Measurements from ENCODE around the gene CHAT.

The CHAT gene

DNA sequence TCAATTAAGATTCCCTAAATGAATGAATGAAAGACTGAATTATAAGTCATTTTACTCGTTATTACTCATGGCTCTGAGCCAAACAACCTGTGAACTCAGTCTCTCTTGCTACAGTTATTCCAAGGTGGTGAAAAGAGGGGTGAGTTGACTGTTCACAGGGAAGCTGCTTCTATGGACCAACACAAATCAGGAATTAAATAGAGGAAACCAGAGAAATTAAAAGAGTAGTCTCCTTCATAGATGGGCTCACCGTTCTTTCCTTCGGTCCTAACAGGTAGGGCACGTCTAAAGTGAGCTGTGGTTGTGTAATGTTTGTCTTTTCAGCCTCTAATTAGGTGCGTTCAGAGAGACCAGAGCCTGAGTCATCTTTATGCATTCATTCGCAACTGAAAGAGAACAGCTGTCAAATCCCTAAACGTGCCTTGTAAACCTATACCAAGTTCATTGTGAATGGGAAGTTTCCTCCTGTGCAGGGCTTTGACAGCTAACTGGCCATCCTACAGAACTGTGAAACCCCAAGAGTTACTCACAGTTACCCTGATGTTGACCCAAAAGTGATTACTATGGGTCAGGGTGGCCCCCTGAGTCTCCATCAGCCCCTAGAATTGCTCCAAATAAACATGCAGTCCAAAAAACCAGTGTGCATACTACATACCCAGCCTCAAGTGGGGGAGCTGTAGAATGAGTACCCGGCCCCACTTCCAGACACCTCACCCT, 47.5 kb downstream of the CHAT start:
- Histone ChIP-seq H3K9me3 (no peaks in the 10 kb centered on the region), H3K4me1 (ENCODE audit: control insufficient read depth in 1 of 2, insufficient read depth in 1 of 2, low read depth in 1 of 2, low read length in 1 of 2) (no peaks in the 10 kb centered on the region), H3K27me3 (peaks cover 39% of the 10 kb centered on the region), H3K4me3 (ENCODE audit: low read depth in 1 of 2, low read length in 1 of 2) (no peak overlapping the region), H3K36me3 (no peaks in the 10 kb centered on the region), H3K27ac (no peak overlapping the region)
- TF ChIP-seq, protein P1, sequence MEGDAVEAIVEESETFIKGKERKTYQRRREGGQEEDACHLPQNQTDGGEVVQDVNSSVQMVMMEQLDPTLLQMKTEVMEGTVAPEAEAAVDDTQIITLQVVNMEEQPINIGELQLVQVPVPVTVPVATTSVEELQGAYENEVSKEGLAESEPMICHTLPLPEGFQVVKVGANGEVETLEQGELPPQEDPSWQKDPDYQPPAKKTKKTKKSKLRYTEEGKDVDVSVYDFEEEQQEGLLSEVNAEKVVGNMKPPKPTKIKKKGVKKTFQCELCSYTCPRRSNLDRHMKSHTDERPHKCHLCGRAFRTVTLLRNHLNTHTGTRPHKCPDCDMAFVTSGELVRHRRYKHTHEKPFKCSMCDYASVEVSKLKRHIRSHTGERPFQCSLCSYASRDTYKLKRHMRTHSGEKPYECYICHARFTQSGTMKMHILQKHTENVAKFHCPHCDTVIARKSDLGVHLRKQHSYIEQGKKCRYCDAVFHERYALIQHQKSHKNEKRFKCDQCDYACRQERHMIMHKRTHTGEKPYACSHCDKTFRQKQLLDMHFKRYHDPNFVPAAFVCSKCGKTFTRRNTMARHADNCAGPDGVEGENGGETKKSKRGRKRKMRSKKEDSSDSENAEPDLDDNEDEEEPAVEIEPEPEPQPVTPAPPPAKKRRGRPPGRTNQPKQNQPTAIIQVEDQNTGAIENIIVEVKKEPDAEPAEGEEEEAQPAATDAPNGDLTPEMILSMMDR (IDR thresholded peaks at IDR 0.05): no peak

DNA sequence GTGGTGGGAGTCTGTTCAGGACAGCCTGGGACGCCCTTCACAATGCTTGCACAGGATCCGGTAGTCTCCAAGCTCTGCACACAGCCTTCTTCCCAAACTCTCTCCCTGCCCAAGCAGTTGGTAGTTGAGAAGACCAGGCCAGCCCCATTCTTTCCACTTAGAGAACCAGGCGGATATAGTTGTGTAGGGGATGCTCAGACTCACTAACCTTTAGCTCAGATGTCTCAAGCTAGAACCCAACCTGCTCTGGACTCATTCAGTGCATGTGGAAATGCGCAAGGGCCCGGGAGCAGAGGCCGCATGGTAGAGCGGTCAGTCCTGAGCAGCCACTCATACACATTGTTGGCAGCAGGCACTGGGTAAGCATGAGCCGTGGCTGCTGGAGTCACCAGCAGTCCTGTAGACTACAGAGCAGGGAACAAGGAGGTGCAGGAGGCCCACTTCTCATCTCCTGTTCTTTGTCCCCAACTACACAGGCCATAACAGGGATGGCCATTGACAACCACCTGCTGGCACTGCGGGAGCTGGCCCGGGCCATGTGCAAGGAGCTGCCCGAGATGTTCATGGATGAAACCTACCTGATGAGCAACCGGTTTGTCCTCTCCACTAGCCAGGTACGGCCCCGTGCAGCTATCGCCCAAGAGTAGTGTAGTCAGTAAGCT, 48.5 kb downstream of the CHAT start:
- TF ChIP-seq, protein P1 (IDR thresholded peaks at IDR 0.05): no peak
- no peaks in the 10 kb centered on the region for H3K4me1 ChIP-seq (ENCODE audit: control insufficient read depth in 1 of 2, insufficient read depth in 1 of 2, low read depth in 1 of 2, low read length in 1 of 2)
- H3K27me3 ChIP-seq: peaks cover 31% of the 10 kb centered on the region
- H3K4me3 ChIP-seq (ENCODE audit: low read depth in 1 of 2, low read length in 1 of 2): no peak overlapping the region
- no peak overlapping the region for H3K27ac ChIP-seq
- no peaks in the 10 kb centered on the region for H3K36me3 ChIP-seq
- no peaks in the 10 kb centered on the region for H3K9me3 ChIP-seq

DNA sequence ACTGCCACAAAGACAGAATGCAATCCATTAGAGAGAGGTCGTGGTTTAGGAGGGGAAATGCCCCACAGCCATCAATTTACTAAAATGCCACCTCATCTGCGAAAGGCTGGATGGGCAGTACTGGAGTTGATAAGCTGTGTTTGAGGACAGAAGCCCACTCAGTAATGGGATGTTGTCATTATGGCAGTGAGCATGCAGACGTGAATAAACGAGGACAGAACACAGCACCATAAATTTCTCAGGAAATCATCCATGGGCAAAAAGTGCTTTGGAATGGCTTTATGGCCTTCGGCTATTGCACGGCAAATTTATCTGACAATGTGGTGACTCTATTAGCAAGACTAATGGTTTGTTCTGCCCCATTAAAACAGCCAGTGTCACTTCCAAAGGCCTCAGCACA, 49.8 kb downstream of the CHAT start:
- no peaks in the 10 kb centered on the region for H3K36me3 ChIP-seq
- H3K27me3 ChIP-seq: peaks cover 36% of the 10 kb centered on the region
- H3K27ac ChIP-seq: no peak overlapping the region
- H3K4me1 ChIP-seq (ENCODE audit: control insufficient read depth in 1 of 2, insufficient read depth in 1 of 2, low read depth in 1 of 2, low read length in 1 of 2): no peaks in the 10 kb centered on the region
- TF ChIP-seq, protein P1 (IDR thresholded peaks at IDR 0.05): no peak
- no peaks in the 10 kb centered on the region for H3K9me3 ChIP-seq
- H3K4me3 ChIP-seq (ENCODE audit: low read depth in 1 of 2, low read length in 1 of 2): no peak overlapping the region

DNA sequence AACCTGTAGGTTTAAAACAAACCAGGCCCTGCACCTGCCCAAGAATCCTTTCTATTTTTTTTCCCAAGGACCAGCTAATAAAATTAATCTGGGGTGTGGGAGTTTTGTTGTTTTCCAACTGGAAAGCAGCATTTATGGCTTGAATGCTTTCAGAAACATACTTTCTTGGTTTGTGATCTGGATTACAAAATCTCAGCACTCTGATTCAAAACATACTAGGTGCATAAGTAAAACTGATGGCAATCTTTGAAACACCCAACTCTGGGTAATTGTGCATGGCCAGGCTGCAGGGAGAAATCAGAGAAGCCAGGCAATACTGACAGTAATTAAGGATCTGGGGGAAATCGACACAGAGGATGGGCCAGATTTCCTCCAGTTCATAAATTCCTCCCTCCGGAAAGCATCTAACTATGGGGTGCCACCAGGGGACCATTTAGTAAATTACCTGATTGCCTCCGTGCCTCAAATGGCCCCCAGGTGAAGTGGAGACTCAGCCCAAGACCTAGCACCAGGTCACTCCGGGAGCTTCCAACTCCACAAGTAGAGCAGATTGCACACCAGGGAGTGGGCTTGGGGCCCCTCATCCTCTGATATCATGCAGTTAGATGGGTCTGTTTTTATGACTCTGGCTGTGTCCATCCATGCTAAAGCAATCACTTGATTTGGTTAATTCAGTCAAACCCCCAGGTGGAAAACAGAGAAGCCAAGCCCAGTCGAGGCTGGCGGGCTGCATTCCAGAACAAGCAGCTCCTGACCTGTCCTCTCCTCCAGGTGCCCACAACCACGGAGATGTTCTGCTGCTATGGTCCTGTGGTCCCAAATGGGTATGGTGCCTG, 50.4 kb downstream of the CHAT start:
- no peak overlapping the region for H3K4me3 ChIP-seq (ENCODE audit: low read depth in 1 of 2, low read length in 1 of 2)
- H3K27ac ChIP-seq: no peak overlapping the region
- H3K9me3 ChIP-seq: no peaks in the 10 kb centered on the region
- peaks cover 42% of the 10 kb centered on the region for H3K27me3 ChIP-seq
- H3K36me3 ChIP-seq: no peaks in the 10 kb centered on the region
- no peaks in the 10 kb centered on the region for H3K4me1 ChIP-seq (ENCODE audit: control insufficient read depth in 1 of 2, insufficient read depth in 1 of 2, low read depth in 1 of 2, low read length in 1 of 2)
- TF ChIP-seq, protein P1 (IDR thresholded peaks at IDR 0.05): no peak

DNA sequence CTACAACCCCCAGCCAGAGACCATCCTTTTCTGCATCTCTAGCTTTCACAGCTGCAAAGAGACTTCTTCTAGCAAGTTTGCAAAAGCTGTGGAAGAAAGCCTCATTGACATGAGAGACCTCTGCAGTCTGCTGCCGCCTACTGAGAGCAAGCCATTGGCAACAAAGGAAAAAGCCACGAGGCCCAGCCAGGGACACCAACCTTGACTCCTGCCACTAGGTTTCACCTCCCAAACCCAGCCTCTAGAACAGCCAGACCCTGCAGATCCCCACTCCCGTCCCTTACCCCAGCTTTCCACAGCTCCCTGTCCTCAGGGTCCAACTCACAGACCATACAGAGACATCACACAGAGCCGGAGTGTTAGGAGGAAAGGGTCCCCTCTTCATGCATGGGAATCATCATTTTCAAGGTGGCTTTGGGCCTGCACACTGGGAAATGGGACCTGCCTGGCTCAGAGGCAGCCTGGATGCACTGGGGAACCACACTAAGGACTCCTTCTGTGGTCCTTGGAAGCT, 51.1 kb downstream of the CHAT start:
- Histone ChIP-seq H3K27me3 (peaks cover 43% of the 10 kb centered on the region), H3K4me1 (ENCODE audit: control insufficient read depth in 1 of 2, insufficient read depth in 1 of 2, low read depth in 1 of 2, low read length in 1 of 2) (no peaks in the 10 kb centered on the region), H3K4me3 (ENCODE audit: low read depth in 1 of 2, low read length in 1 of 2) (no peak overlapping the region), H3K27ac (no peak overlapping the region), H3K9me3 (no peaks in the 10 kb centered on the region), H3K36me3 (no peaks in the 10 kb centered on the region)
- TF ChIP-seq, protein P1 (IDR thresholded peaks at IDR 0.05): no peak
